ENCODE measurements around the gene CSF3.

The CSF3 gene

DNA sequence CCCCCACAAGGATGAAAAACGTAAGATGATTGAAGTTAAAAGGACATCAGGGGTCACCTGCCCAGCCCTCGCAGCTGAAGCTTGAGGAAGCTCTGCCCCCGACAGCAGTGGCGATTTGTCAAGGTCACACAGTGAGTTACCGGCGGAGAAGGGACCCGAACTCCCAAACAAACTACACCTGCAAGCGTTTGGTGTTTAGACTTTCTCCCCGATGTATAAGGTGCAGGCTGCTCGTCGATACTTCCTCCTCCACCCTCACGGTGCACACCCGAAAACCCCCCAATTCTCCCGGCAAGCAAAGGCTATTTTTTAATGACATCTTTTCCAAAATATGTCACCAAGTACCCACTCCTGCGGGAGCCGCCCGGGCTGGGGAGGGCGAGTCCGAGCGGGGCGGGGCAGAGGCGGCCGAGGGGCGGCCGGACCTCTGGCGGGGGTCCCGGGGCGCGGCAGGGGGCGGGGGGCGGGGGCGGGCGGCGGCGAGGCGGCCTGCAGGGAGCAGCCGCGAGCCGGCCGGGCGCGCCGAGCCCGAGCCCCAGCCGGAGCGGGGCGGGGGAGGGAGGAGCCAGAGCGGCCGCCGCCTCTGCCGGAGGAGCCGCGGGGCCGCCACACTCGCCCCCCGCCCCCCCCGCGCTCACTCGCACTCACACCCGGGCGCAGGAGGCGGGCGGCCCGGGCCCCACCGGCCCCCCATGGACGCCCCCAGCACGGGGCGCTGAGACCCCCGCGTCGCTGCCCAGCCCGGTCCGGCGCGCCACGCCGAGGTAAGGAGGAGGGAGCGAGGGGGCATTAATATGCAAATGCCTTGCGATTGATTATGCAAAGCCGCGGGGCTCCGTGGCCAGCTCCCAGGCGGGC lies 47.3 kb downstream of the CSF3 start, which contains the start of gene THRA:
Gene THRA (plus strand): TSS at position 637 of the 858 bp plus-strand sequence. CDS start 11,524 bp downstream, outside the sequence.
- Histone ChIP-seq H3K36me3 (no peaks in the 10 kb centered on the region), H3K27me3 (no peaks in the 10 kb centered on the region), H3K9me3 (no peaks in the 10 kb centered on the region), H3K4me3 (peak within 1 kb of the TSS; percentile 76 to 86), H3K4me1 (peaks cover 0 to 55% (median 39%) of the 10 kb centered on the region in 4 donors), H3K27ac (peak within 1 kb of the TSS; percentile 93 to 94)
- TF ChIP-seq, protein P1, sequence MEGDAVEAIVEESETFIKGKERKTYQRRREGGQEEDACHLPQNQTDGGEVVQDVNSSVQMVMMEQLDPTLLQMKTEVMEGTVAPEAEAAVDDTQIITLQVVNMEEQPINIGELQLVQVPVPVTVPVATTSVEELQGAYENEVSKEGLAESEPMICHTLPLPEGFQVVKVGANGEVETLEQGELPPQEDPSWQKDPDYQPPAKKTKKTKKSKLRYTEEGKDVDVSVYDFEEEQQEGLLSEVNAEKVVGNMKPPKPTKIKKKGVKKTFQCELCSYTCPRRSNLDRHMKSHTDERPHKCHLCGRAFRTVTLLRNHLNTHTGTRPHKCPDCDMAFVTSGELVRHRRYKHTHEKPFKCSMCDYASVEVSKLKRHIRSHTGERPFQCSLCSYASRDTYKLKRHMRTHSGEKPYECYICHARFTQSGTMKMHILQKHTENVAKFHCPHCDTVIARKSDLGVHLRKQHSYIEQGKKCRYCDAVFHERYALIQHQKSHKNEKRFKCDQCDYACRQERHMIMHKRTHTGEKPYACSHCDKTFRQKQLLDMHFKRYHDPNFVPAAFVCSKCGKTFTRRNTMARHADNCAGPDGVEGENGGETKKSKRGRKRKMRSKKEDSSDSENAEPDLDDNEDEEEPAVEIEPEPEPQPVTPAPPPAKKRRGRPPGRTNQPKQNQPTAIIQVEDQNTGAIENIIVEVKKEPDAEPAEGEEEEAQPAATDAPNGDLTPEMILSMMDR (IDR thresholded peaks at IDR 0.05) = no peak
- DNase-seq = peak; percentile 65 to 86
- intact Hi-C loops (cut with DNase I; ENCODE audit: low total_unique reads) = loop anchor here (5.0 kb wide), 1 partner anchor 50 kb away; no protein-coding TSS in a partner anchor

DNA sequence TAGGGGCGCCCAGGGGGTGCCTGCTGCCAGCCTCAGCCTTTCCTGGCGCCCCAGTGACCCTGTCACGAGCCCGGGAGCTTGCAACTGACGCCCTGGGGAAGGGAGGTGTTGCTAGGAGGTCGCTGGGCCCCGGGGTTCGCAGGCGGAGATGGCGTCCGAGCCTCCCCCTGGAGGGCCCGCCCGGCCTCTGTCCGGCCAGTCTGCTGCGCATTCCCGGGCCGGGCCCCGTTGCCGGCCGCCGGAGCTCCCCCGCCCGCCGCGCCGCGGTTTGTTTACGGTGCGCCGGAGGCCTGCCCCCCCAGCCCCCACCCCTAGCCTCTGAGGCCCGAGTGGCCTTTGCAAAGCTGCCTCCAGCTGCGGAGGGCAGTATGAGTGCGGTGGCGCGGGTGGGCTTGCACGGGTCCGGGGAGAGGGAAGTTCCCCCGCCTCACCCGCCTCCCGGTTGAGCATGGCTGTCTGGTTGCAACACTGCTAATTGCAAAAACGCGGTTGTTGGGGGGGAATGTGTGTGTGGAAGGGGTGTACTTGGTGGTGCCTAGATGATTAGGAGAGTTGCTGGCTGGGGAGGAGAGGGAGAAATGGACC lies 48.0 kb downstream of the CSF3 start:
- no peaks in the 10 kb centered on the region for H3K36me3 ChIP-seq
- H3K27ac ChIP-seq = peak overlapping the region; percentile 93 to 94
- H3K27me3 ChIP-seq = no peaks in the 10 kb centered on the region
- H3K9me3 ChIP-seq = no peaks in the 10 kb centered on the region
- H3K4me1 ChIP-seq = peaks cover 0 to 57% (median 46%) of the 10 kb centered on the region in 4 donors
- TF ChIP-seq, protein P1 (IDR thresholded peaks at IDR 0.05) = no peak
- peak; percentile 77 to 83 for DNase-seq
- intact Hi-C loops (cut with DNase I; ENCODE audit: low total_unique reads) = loop anchor here (5.0 kb wide), 1 partner anchor 49 kb away; no protein-coding TSS in a partner anchor
- peak overlapping the region; percentile 76 to 86 for H3K4me3 ChIP-seq

DNA sequence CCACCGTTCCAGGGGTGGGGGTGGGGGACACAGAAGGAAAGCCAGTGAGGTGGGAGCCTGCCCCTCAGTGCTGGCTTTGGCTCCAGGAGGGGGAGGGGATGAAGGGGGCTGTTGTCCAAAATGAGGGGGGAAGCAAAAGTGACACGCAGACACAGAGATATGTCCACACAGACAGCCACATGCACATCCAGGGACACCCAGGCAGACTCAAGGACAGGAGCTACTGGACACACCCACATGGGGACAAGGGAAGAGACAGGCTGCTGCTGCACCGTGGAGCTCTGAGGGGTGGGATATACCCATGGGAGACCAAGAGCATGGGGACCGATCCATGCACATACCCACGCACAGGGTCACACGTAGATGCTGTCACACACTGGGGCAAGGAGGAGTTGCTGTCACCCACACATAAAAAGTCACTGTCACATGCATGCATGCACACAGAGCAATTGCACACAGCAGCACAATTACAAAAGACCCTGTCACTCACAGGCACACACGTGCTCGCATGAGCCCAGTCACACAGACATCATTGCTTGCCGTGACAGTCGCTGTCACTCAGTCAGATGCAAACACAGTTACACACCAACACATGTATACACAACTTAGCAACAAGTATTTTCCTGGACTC lies 48.8 kb downstream of the CSF3 start:
- peak overlapping the region; percentile 93 to 94 for H3K27ac ChIP-seq
- no peaks in the 10 kb centered on the region for H3K9me3 ChIP-seq
- H3K4me3 ChIP-seq = peak overlapping the region; percentile 76 to 86
- DNase-seq = no peak
- H3K36me3 ChIP-seq = no peaks in the 10 kb centered on the region
- H3K27me3 ChIP-seq = no peaks in the 10 kb centered on the region
- H3K4me1 ChIP-seq = peaks cover 0 to 57% (median 51%) of the 10 kb centered on the region in 4 donors
- intact Hi-C loops (cut with DNase I; ENCODE audit: low total_unique reads) = loop anchor here (5.0 kb wide), 1 partner anchor 48 kb away; no protein-coding TSS in a partner anchor
- TF ChIP-seq, protein P1 (IDR thresholded peaks at IDR 0.05) = no peak

DNA sequence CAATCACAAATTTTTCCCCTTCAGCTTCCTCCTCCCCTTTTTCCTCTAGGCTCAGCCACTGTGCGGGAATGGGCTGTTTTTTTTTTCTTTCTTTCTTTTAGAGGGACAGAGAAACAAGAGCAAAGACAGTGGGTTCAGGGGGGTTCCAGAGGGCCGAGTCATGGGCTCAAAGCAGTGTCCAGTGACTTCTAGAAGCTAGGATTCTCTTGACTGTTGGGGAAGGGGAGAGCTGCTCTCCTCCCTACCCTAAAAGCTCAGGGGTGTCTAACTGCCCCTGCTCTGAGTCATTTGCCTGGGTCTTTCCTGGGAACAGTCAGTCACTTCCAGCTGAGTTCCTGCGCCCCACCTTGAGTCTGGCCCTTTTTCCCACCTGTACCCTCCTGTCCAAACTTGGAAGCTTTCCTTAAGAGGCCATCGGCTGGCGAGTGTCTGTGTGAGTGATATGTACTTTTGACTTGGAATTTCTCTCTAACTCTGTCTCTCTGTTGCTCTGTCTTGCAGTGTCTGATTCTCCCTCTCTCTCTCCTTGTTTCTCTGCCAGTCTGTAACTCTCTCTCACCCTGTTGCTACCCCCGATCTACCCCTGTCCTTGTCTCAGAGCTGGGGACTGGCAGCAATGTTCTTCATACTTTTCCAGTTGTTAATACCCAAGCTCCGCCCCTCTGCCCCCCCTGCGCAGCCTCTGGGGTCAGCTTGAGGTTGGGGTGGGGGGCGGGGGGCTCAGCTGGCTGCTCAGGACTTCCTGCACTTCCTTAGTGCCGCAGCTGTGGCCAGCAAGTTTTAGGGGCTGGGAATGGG lies 49.9 kb downstream of the CSF3 start:
- H3K4me3 ChIP-seq = peak overlapping the region; percentile 76 to 86
- no peaks in the 10 kb centered on the region for H3K27me3 ChIP-seq
- intact Hi-C loops (cut with DNase I; ENCODE audit: low total_unique reads) = loop anchor here (5.0 kb wide), 1 partner anchor 47 kb away; no protein-coding TSS in a partner anchor
- no peaks in the 10 kb centered on the region for H3K36me3 ChIP-seq
- peaks cover 6 to 68% (median 63%) of the 10 kb centered on the region in 4 donors for H3K4me1 ChIP-seq
- TF ChIP-seq, protein P1 (IDR thresholded peaks at IDR 0.05) = no peak
- H3K27ac ChIP-seq = peak overlapping the region; percentile 93 to 94
- no peaks in the 10 kb centered on the region for H3K9me3 ChIP-seq
- DNase-seq = no peak
